RWPE1 (cell line): ENCODE results near the gene RNU4-1.
"Not testable (repeated sequence)": the region's sequence is repeated elsewhere in the genome, so short reads cannot be mapped to it uniquely, and the experiment has no call there.

Source experiments
- CTCF ChIA-PET: fragments of 350-600 bp; sonication (Branson Sonifier 250); formaldehyde crosslinking; extraction: SDS; loops from one replicate; lab custom pipeline; 2021; lab: Yijun Ruan, JAX
- POLR2A ChIA-PET: fragments of 400-600 bp; formaldehyde crosslinking; extraction: SDS; loops from one replicate; lab custom pipeline; 2020; ENCODE audit warnings: antibody characterized with exemption; ENCODE audit not compliant: low non-redundant PET; lab: Yijun Ruan, JAX
- DNase-seq: peaks from one replicate; pipeline ENCODE4 v3.0.0; 2012; ENCODE audit warnings: low spot score
- H3K27ac ChIP-seq: fragments of 450-650 bp; 2 replicates; pipeline ENCODE4 v1.5.1; 2017
- CTCF ChIP-seq: fragments of 450-650 bp; conservative IDR thresholded peaks from 2 replicates; pipeline ENCODE4 v1.5.1; 2017; ENCODE audit warnings: low read depth, mild to moderate bottlenecking

Gene RNU4-1

GRCh38 chr12:120292661-120293531 is at the start of gene RNU4-1:
TSS of gene RNU4-1 (minus strand) at chr12:120293237.
- CTCF ChIA-PET = interaction anchor here (0.6 to 2.1 kb wide), 2 partner anchors 9 to 54 kb away, joined by 3 to 11 read pairs; partner anchors contain the start of gene SIRT4
- TF ChIP-seq CTCF = no peak
- peak; percentile 65 for DNase-seq

GRCh38 chr12:120342175-120343038 is 49.4 kb upstream of the RNU4-1 start:
- DNase-seq = no peak
- H3K27ac ChIP-seq = no peak overlapping the region
- CTCF ChIA-PET = interaction anchor here (0.7 kb wide), 1 partner anchor 34 kb away, joined by 3 read pairs; no protein-coding TSS in a partner anchor
- POLR2A ChIA-PET = no interaction called here
- no peak for TF ChIP-seq CTCF

More at GRCh38 chr12:120292661-120293531, at the start of gene RNU4-1:
- H3K27ac ChIP-seq = peak within 1 kb of the TSS; percentile 97
- POLR2A ChIA-PET = interaction anchor here (0.6 to 2.3 kb wide), 7 partner anchors 9 to 92 kb away, joined by 3 to 14 read pairs (median 5); partner anchors contain the start of genes PXN, RPLP0 and SIRT4

GRCh38 chr12:120339256-120339655 is 46.2 kb upstream of the RNU4-1 start:
- no peak overlapping the region for H3K27ac ChIP-seq
- ChIA-PET CTCF (interaction anchor here (0.8 kb wide), 1 partner anchor 91 kb away, joined by 3 read pairs; no protein-coding TSS in a partner anchor), POLR2A (no interaction called here)
- no peak for DNase-seq
- no peak for TF ChIP-seq CTCF

- H3K27ac ChIP-seq = no peak overlapping the region
- POLR2A ChIA-PET = no interaction called here
- no peak for TF ChIP-seq CTCF
- no peak for DNase-seq
- CTCF ChIA-PET = no interaction called here
These were observed 44.7 kb upstream of the RNU4-1 start for GRCh38 chr12:120337730-120338129.

GRCh38 chr12:120336392-120336791 is 43.4 kb upstream of the RNU4-1 start:
- CTCF ChIA-PET = interaction anchor here (0.6 to 1.3 kb wide), 2 partner anchors 9 to 171 kb away, joined by 3 to 6 read pairs; partner anchors contain the start of gene PLA2G1B
- DNase-seq, POLR2A ChIA-PET, H3K27ac ChIP-seq: not testable (repeated sequence)

- POLR2A ChIA-PET, DNase-seq, H3K27ac ChIP-seq: not testable (repeated sequence)
- peak; percentile 76 for TF ChIP-seq CTCF
- CTCF ChIA-PET = interaction anchor here (0.6 to 1.3 kb wide), 5 partner anchors 8 to 262 kb away, joined by 3 to 5 read pairs (median 4); partner anchors contain the start of gene PLA2G1B
These were observed 42.4 kb upstream of the RNU4-1 start for GRCh38 chr12:120335447-120335846.
